GM12891 (cell line): Measurements from ENCODE around the gene KCNH1.

Experiments
- DNase-seq: peaks from one replicate; pipeline ENCODE4 v3.0.0; 2011; ENCODE audit warnings: low spot score; ENCODE audit not compliant: insufficient read length
- FAIRE-seq: peaks from 2 replicates; lab custom pipeline; 2011; peaks lifted over from hg19 to GRCh38; lab: Jason Lieb, UNC
- PAX5 ChIP-seq: IDR thresholded peaks from 2 replicates; pipeline ENCODE4 v1.6.1; 2011; ENCODE audit warnings: low read length, moderate library complexity, mild to moderate bottlenecking; ENCODE audit not compliant: insufficient read depth, severe bottlenecking
- POLR2A ChIP-seq: IDR thresholded peaks from 2 replicates; pipeline ENCODE4 v1.6.1; 2011; ENCODE audit warnings: low read depth, low read length, control low read depth
- POLR2AphosphoS5 ChIP-seq: IDR thresholded peaks from 2 replicates; pipeline ENCODE4 v1.6.1; 2011; ENCODE audit warnings: low read depth, low read length, control low read depth
- POU2F2 ChIP-seq: IDR thresholded peaks from 2 replicates; pipeline ENCODE4 v1.6.1; 2011; ENCODE audit warnings: low read depth, mild to moderate bottlenecking, control low read depth, low read length, moderate library complexity
- SPI1 ChIP-seq: IDR thresholded peaks from 2 replicates; pipeline ENCODE4 v1.6.1; 2011; ENCODE audit warnings: low read depth, low read length, control low read depth
- TAF1 ChIP-seq: IDR thresholded peaks from 2 replicates; pipeline ENCODE4 v1.6.1; 2011; ENCODE audit warnings: low read depth, low read length, control low read depth

KCNH1 gene

DNA sequence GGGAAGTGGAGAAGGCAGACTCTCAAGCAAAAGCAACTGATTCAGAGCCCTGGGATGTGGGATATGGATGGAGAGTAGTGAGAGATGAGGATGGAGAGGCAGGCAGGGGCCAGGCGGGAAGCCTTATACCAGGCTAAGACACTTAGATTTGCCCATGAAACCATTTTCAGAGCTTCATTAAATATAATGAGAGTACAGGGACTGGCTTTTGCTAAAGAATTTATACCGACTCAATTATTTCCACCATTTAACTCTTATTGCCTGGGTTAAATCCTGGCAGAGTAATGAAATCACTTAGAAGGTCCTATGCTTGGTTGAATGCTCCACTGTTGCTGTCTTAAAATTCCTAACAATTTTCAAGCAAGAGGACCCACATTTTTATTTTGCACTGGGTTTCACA, 311.7 kb downstream of the KCNH1 start:
- DNase-seq: no peak
- TF ChIP-seq SPI1 (no peak), POLR2A (no peak), TAF1 (no peak), PAX5 (no peak), POU2F2 (no peak), POLR2AphosphoS5 (no peak)
- FAIRE-seq: no peak

DNA sequence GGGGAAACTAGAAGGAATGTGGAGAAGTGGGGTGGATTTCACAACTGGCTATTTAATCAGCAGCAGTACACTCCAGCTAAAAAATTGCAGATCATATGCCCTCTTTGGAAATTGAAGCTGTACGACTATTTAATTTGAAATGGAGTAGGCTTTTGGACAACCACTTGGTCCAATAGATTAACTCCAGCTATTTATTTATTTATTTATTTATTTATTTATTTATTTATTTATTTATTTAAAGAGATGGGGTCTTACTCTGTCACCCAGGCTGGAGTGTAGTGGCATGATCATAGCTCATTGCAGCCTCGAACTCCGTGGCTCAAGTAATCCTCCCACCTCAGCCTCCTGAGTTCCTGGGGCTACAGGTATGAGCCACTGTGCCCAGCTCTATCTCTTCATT, 312.3 kb downstream of the KCNH1 start:
- FAIRE-seq: no peak

DNA sequence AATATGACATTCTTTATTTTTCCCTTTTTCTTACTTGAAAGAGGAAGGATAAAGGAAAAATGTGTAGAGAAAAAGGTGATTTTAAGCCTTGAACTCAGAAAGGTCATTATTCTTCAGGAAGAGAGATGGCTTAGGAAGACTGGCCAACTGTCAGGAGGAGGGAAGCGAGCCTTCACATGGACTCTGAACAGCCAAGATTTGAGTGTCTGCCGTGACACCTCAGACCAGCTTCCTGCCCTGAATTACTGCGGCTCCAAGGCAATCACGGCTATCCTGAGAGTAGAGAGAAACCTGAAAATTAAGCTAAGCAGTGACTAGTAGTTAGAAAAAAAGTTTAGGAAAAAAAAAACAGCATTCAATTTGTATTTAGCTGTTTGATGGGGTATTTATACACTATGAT, 314.7 kb downstream of the KCNH1 start:
- TF ChIP-seq TAF1 (no peak), SPI1 (no peak)
- FAIRE-seq: no peak
- DNase-seq: no peak

More for the DNA sequence above, 312.3 kb downstream of the KCNH1 start:
- TF ChIP-seq PAX5 (no peak), TAF1 (no peak), POLR2AphosphoS5 (no peak), SPI1 (no peak), POLR2A (no peak), POU2F2 (no peak)
- no peak for DNase-seq

DNA sequence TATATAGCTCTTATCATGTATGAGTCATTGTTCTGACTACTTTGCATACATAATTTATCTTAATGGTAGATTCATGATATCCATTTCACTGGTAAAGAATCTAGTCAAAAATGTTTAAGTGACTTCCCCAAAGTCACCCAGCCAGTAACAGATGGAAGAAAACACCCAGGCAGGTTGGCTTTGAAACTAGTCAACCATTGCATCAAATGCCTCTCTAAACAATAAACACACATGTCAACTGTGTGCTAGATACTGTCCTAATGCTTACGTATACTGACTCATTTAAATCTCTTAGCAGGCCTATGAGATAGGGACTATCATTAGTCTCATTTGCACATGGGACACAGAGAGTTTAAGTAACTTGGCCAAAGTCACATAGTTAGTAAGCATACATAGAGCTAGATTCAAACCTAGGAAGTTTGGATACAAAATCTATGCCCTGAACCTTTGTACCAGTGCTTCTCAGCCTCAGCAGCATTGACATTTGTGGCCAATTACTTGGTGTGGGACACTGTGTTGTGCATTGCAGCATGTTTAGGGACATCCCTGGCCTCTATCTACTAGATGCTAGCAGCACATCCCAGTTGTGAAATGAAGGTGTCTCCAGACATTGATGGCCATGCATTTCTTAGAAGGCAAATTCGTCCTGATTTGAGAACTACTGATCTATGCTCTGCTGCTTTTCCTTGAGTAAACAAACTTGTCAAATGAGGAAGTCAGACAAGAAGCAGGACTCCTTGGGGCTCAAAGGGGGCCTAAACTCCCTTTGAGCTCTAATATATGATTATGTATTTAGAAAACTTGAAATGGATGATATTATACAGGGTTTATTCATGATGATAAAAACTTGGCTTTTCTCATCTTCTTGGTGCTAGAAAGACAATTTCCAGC, 316.3 kb downstream of the KCNH1 start:
- FAIRE-seq (no peak), DNase-seq (no peak)
- TF ChIP-seq POU2F2 (no peak), SPI1 (peak; percentile 34; the same call in 1 of the 2 replicates)

DNA sequence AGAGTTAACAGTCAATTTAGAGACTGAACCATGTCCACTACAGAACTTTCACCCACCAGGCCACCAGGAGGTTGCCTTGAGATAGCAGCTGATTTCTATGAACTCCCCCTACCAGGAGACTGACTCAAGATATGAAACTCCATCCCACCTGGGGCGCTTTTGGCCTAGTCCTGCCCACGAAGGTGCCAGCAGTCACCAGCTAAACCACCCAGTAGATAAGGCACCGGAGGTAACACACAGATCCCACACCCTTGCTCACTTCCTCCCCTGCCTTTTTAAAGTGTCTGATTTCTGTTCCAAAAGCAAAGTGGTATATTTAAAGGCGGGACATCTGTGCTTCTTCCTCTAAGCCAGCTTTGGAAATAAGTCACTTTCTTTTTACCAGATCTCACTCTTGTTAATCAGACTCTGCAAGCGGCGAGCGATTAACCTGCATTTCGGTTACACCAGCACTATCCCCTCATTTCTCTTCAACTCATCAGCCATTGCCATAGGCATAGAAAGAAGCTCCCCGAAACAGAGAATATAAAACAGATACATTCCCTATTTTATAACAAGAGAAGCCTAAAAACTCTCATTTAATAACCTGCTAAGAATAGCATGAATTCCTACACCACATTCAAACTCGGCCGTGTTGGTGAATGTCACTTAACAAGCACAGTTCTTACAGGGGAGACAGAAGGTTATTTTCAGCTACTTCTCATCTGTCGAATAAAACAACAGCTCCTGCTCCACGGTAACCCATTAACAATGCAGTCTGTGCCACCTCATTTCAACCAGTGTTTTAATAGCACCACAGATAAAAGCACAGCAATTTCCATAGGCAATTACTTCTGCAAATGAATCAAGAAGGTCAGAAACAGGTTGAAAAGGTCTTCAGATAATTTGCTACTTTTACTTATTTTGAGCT, 318.1 kb downstream of the KCNH1 start:
- no peak for DNase-seq
- TF ChIP-seq PAX5 (no peak), POLR2A (no peak), POLR2AphosphoS5 (no peak), POU2F2 (no peak), SPI1 (no peak), TAF1 (no peak)
- FAIRE-seq: no peak

DNA sequence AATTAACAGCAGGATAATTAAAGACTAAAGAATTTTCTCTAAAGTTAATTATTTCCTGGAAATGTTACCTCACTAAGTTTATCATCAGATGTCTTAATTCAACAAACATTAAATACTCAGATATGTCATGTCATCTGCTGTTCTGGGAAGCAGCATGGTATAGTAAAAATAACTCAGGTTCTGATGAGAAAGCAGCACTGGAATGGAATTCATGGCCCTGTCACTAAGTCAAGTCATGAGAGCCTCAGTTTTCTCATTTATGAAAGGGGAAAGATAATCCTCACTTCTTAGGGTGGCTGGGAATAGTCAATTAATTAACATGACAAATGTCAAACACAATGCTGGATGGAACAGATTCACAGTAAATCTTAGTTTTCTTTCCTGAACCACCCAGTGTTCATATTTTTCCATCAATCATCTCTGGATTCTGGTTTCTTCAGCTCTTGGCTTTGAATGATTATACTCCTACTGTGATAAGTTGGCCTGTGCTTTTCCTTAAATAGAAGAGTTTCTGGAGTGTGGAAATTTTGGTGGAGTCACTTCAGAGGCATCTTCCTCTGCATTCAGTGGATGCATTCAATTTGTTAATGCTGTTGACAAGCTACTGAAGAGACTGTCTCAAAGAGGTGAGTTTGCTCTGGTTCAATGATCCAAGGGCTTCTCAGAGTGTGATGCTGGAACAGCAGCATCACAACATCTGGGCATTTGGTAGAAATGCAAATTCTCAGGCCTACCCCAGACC, 319.4 kb downstream of the KCNH1 start:
- TF ChIP-seq POLR2AphosphoS5 (no peak), SPI1 (no peak), POLR2A (no peak), POU2F2 (no peak), TAF1 (no peak), PAX5 (no peak)
- DNase-seq (no peak), FAIRE-seq (no peak)

DNA sequence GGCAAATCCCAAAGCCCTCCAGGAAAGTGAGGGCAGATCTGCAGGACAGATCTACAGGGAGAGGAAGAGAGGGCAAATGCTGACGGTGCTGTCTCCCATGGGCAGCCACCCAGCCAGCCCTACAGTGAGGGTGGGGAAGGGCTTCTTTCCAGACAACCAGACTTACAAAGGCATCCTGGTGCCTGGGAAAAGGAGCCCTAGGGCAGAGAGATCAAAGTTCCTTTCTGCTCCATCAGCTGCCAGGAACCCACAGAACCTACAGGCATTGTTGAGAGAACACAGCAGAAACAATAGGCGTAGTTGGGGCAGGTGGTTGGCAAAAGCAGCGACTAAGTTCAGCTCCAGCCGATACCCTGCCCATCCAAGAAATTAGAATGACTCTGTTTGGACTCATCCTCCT, 332.4 kb downstream of the KCNH1 start:
- no peak for TF ChIP-seq PAX5
- TF ChIP-seq SPI1: no peak
- no peak for TF ChIP-seq POLR2AphosphoS5
- no peak for TF ChIP-seq POU2F2
- TF ChIP-seq TAF1: no peak
- TF ChIP-seq POLR2A: no peak
- no peak for DNase-seq
- no peak for FAIRE-seq

DNA sequence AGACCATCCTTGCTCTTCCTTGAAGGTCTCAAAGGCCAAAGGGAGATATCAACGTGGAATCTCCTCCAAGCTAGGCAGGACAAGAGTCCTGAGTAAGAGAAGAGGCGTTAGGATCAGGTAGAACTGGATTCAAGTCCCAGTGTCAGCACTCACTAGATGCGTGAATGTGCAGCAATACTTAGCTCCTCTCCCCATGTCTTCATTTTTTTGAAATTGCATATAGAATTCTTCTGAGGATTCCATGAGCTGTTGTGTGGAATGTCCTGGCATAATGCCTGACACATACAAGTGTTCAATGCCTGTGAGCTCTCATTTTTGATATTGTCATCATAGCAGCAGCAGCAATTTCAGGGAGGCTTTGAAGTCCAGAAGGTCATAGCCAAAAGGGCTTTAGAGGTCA, 333.2 kb downstream of the KCNH1 start:
- TF ChIP-seq PAX5: no peak
- no peak for TF ChIP-seq POU2F2
- TF ChIP-seq TAF1: no peak
- no peak for TF ChIP-seq POLR2AphosphoS5
- TF ChIP-seq POLR2A: no peak
- TF ChIP-seq SPI1: no peak
- FAIRE-seq: no peak
- DNase-seq: no peak

DNA sequence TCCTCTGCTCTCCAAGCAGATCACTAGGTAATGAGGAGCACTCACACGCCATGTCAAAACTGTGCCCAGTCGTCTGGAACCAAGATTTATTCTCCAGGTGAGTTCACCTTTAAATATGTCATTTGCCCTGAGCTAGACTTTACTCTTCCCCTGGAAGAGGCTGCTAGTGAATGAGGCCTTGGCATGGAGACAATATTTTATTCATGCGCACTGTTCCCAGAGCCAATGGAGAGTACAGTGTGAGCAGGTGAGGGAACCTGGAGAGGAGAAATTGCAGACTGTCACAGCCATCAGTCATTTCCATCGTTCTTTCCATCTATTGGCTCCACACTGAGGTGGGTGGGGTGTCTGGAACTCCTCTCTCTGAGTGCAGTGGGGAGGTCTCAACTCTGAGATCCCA, 333.6 kb downstream of the KCNH1 start:
- no peak for FAIRE-seq
- DNase-seq: no peak
- no peak for TF ChIP-seq TAF1

DNA sequence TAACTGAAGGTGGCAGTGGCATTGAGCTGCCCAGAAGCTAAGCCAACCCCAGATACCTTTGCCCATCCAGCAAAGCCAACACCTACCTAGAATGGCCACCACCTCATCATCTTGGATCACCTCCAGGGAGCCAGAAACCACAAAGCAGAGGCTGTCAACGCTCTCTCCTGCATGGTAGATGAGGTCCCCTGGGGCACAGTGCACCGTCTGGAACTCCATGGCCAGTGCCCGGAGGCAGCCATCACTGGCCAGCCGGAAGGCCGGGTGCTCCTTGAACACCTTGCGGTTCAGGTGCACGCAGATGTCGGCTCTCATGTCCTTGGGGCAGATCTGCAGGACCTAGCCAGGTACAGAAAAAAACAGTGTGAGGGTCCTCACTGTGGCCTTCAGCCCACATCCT, 336.5 kb downstream of the KCNH1 start:
- DNase-seq: no peak
- TF ChIP-seq SPI1 (no peak), TAF1 (no peak), PAX5 (no peak), POLR2A (no peak), POU2F2 (no peak), POLR2AphosphoS5 (no peak)

More for the DNA sequence above, 336.5 kb downstream of the KCNH1 start:
- FAIRE-seq: no peak
